ENCODE results near the gene SCGN. TPM values are rescaled to one million over a fixed set of nuclear protein-coding genes. Genes with fewer than 3 reads are reported as not detected.

The SCGN gene
- total and polyA plus RNA-seq, 4 experiments from 2014 or later, result not detected

GRCh38 chr6:25685251-25685650 is 33.2 kb downstream of the SCGN start:
- H3K27ac ChIP-seq (ENCODE audit: low read depth, low read length), result no peak overlapping the region
- H3K27me3 Mint-ChIP-seq, result peaks cover 21 to 27% of the 10 kb centered on the region in 2 donors
- intact Hi-C loops (cut with micrococcal nuclease), result no loop called here
- H3K36me3 Mint-ChIP-seq, result no peaks in the 10 kb centered on the region
- H3K4me3 Mint-ChIP-seq, result no peak overlapping the region
- H3K27me3 ChIP-seq (ENCODE audit: insufficient read depth, low read length), result no peaks in the 10 kb centered on the region
- no peak for DNase-seq
- no peaks in the 10 kb centered on the region for H3K36me3 ChIP-seq (ENCODE audit: insufficient read depth, low read length)
- no peak overlapping the region for H3K27ac Mint-ChIP-seq
- no peaks in the 10 kb centered on the region for H3K4me1 ChIP-seq (ENCODE audit: insufficient read depth, low read length)
- no peak overlapping the region for H3K4me3 ChIP-seq (ENCODE audit: low read length in 2 of 2)
- POLR2A ChIA-PET (ENCODE audit: partially characterized antibody), result no interaction called here
- peaks cover 0 to 2% (median 0%) of the 10 kb centered on the region in 8 donors for H3K9me3 Mint-ChIP-seq
- H3K4me1 Mint-ChIP-seq, result no peaks in the 10 kb centered on the region
- CTCF ChIA-PET (ENCODE audit: partially characterized antibody), result no interaction called here
- H3K9me3 ChIP-seq (ENCODE audit: control insufficient read depth in 1 of 2, low read length in 2 of 2), result no peaks in the 10 kb centered on the region

DNA sequence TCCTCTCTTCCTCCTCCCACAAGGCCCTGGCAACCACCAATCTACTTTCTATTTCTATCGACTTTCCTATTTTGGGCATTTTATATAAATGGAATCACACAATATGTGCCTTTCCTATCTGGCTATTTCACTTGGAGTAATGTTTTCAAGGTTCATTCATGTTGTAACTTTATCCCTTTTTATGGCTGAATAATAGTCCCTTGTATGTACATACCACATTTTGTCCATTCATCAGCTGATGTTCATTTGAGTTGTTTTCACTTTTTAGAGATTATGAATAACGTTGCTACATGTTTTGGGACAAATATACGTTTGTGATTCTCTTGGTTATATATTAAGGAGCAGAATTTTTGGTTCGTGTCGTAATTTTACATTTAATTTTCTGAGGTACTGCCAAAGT is 33.9 kb downstream of the SCGN start:
- Histone ChIP-seq H3K9me3 (ENCODE audit: control insufficient read depth in 1 of 2, low read length in 2 of 2) (no peaks in the 10 kb centered on the region), H3K36me3 (ENCODE audit: insufficient read depth, low read length) (no peaks in the 10 kb centered on the region), H3K27me3 (ENCODE audit: insufficient read depth, low read length) (no peaks in the 10 kb centered on the region), H3K4me1 (ENCODE audit: insufficient read depth, low read length) (no peaks in the 10 kb centered on the region), H3K27ac (ENCODE audit: low read depth, low read length) (no peak overlapping the region), H3K4me3 (ENCODE audit: low read length in 2 of 2) (no peak overlapping the region)
- peaks cover 23 to 25% of the 10 kb centered on the region in 2 donors for H3K27me3 Mint-ChIP-seq
- DNase-seq, result no peak
- H3K4me1 Mint-ChIP-seq, result no peaks in the 10 kb centered on the region
- intact Hi-C loops (cut with micrococcal nuclease), result no loop called here
- peaks cover 0 to 2% (median 0%) of the 10 kb centered on the region in 8 donors for H3K9me3 Mint-ChIP-seq
- H3K4me3 Mint-ChIP-seq, result no peak overlapping the region
- no peaks in the 10 kb centered on the region for H3K36me3 Mint-ChIP-seq
- POLR2A ChIA-PET (ENCODE audit: partially characterized antibody), result no interaction called here
- CTCF ChIA-PET (ENCODE audit: partially characterized antibody), result no interaction called here
- no peak overlapping the region for H3K27ac Mint-ChIP-seq

DNA sequence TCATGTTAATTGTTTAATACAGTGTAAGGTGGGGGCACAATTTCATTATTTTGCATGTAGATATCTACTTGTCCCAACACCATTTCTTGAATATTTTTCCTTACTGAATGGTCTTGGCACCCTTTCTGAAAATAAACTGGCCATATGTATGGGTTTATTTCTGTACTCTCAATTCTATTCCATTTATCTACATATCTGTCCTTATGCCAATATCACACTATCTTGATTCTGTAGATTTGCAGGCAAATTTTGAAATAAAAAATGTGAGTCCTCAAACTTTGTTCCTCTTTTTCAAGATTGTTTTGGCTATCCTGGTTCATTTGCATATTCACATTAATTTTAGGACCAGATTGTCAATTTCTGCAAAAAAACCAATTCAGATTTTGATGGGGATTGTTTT is 34.8 kb downstream of the SCGN start:
- ChIA-PET POLR2A (ENCODE audit: partially characterized antibody) (no interaction called here), CTCF (ENCODE audit: partially characterized antibody) (no interaction called here)
- Mint-ChIP-seq H3K27me3 (peaks cover 25 to 27% of the 10 kb centered on the region in 2 donors), H3K36me3 (no peaks in the 10 kb centered on the region), H3K27ac (no peak overlapping the region), H3K4me1 (no peaks in the 10 kb centered on the region), H3K9me3 (peaks cover 0 to 2% (median 0%) of the 10 kb centered on the region in 8 donors), H3K4me3 (no peak overlapping the region)
- intact Hi-C loops (cut with micrococcal nuclease), result no loop called here
- no peaks in the 10 kb centered on the region for H3K27me3 ChIP-seq (ENCODE audit: insufficient read depth, low read length)
- no peak for DNase-seq
- no peak overlapping the region for H3K4me3 ChIP-seq (ENCODE audit: low read length in 2 of 2)
- no peaks in the 10 kb centered on the region for H3K4me1 ChIP-seq (ENCODE audit: insufficient read depth, low read length)
- no peak overlapping the region for H3K27ac ChIP-seq (ENCODE audit: low read depth, low read length)
- H3K36me3 ChIP-seq (ENCODE audit: insufficient read depth, low read length), result no peaks in the 10 kb centered on the region
- no peaks in the 10 kb centered on the region for H3K9me3 ChIP-seq (ENCODE audit: control insufficient read depth in 1 of 2, low read length in 2 of 2)

DNA sequence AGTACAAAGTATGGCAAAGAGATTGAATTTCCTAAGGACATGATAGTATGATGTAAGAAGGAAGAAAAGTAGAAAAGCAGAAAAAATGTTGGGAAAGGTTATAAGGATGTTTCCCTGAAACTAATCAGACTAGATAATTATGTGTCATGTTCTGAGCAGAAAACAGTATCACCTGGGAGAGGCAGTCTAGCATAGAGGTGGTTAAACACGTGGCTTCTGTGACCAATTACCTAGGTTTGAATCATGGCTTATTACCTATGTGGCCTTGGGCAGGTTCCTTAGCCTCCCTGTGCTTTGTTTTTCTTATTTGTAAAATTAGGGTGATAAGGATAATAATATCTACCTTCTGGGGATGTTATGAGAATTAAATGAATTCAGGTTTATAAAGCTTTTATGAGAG is 38.0 kb downstream of the SCGN start:
- Mint-ChIP-seq H3K36me3 (no peaks in the 10 kb centered on the region), H3K9me3 (peaks cover 0 to 2% (median 0%) of the 10 kb centered on the region in 8 donors), H3K27me3 (peaks cover 20% of the 10 kb centered on the region in 2 donors), H3K4me3 (no peak overlapping the region), H3K4me1 (no peaks in the 10 kb centered on the region), H3K27ac (no peak overlapping the region)
- CTCF ChIA-PET (ENCODE audit: partially characterized antibody), result no interaction called here
- Histone ChIP-seq H3K4me1 (ENCODE audit: insufficient read depth, low read length) (no peaks in the 10 kb centered on the region), H3K9me3 (ENCODE audit: control insufficient read depth in 1 of 2, low read length in 2 of 2) (no peaks in the 10 kb centered on the region), H3K4me3 (ENCODE audit: low read length in 2 of 2) (no peak overlapping the region), H3K27ac (ENCODE audit: low read depth, low read length) (no peak overlapping the region), H3K27me3 (ENCODE audit: insufficient read depth, low read length) (no peaks in the 10 kb centered on the region), H3K36me3 (ENCODE audit: insufficient read depth, low read length) (no peaks in the 10 kb centered on the region)
- POLR2A ChIA-PET (ENCODE audit: partially characterized antibody), result no interaction called here
- DNase-seq, result no peak
- intact Hi-C loops (cut with micrococcal nuclease), result no loop called here

GRCh38 chr6:25691894-25692293 is 39.9 kb downstream of the SCGN start:
- Mint-ChIP-seq H3K4me1 (no peaks in the 10 kb centered on the region), H3K36me3 (no peaks in the 10 kb centered on the region), H3K9me3 (no peaks in the 10 kb centered on the region), H3K27me3 (peaks cover 22 to 23% of the 10 kb centered on the region in 2 donors), H3K27ac (no peak overlapping the region), H3K4me3 (no peak overlapping the region)
- Histone ChIP-seq H3K9me3 (ENCODE audit: control insufficient read depth in 1 of 2, low read length in 2 of 2) (no peaks in the 10 kb centered on the region), H3K27ac (ENCODE audit: low read depth, low read length) (no peak overlapping the region), H3K4me1 (ENCODE audit: insufficient read depth, low read length) (no peaks in the 10 kb centered on the region), H3K27me3 (ENCODE audit: insufficient read depth, low read length) (no peaks in the 10 kb centered on the region), H3K4me3 (ENCODE audit: low read length in 2 of 2) (no peak overlapping the region), H3K36me3 (ENCODE audit: insufficient read depth, low read length) (no peaks in the 10 kb centered on the region)
- no peak for DNase-seq
- POLR2A ChIA-PET (ENCODE audit: partially characterized antibody), result no interaction called here
- CTCF ChIA-PET (ENCODE audit: partially characterized antibody), result no interaction called here
- intact Hi-C loops (cut with micrococcal nuclease), result no loop called here

DNA sequence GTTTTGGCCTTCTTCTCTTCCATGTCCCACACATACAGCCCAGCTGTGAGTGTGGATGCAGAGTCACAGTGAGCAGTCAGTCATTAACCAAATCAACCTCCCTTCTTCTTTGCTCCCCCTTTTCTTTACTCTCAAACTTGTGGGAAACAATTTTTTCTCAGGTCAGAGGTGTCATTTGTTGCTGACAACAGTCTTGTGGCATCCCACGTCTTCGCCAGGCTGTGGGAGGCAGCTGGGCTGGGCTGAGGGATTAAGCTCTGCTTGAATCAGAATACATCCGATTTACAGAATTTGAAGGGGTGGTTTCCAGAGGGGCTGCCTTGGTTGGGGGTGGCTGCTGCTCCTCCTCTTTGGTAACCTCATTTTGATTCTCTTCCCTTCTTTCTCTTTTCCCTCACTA is 40.5 kb downstream of the SCGN start:
- Mint-ChIP-seq H3K4me1 (no peaks in the 10 kb centered on the region), H3K27me3 (peaks cover 22 to 23% of the 10 kb centered on the region in 2 donors), H3K4me3 (no peak overlapping the region), H3K36me3 (no peaks in the 10 kb centered on the region), H3K27ac (no peak overlapping the region), H3K9me3 (no peaks in the 10 kb centered on the region)
- Histone ChIP-seq H3K27me3 (ENCODE audit: insufficient read depth, low read length) (no peaks in the 10 kb centered on the region), H3K4me1 (ENCODE audit: insufficient read depth, low read length) (no peaks in the 10 kb centered on the region), H3K4me3 (ENCODE audit: low read length in 2 of 2) (no peak overlapping the region), H3K9me3 (ENCODE audit: control insufficient read depth in 1 of 2, low read length in 2 of 2) (no peaks in the 10 kb centered on the region), H3K36me3 (ENCODE audit: insufficient read depth, low read length) (no peaks in the 10 kb centered on the region), H3K27ac (ENCODE audit: low read depth, low read length) (no peak overlapping the region)
- no peak for DNase-seq
- intact Hi-C loops (cut with micrococcal nuclease), result no loop called here
- POLR2A ChIA-PET (ENCODE audit: partially characterized antibody), result no interaction called here
- CTCF ChIA-PET (ENCODE audit: partially characterized antibody), result no interaction called here

- no peaks in the 10 kb centered on the region for H3K9me3 Mint-ChIP-seq
- no peaks in the 10 kb centered on the region for H3K27me3 ChIP-seq (ENCODE audit: insufficient read depth, low read length)
- intact Hi-C loops (cut with micrococcal nuclease), result no loop called here
- no peak overlapping the region for H3K4me3 ChIP-seq (ENCODE audit: low read length in 2 of 2)
- H3K4me1 ChIP-seq (ENCODE audit: insufficient read depth, low read length), result no peaks in the 10 kb centered on the region
- POLR2A ChIA-PET (ENCODE audit: partially characterized antibody), result no interaction called here
- peaks cover 15 to 18% of the 10 kb centered on the region in 2 donors for H3K27me3 Mint-ChIP-seq
- no peak overlapping the region for H3K4me3 Mint-ChIP-seq
- H3K27ac Mint-ChIP-seq, result no peak overlapping the region
- no peaks in the 10 kb centered on the region for H3K4me1 Mint-ChIP-seq
- H3K9me3 ChIP-seq (ENCODE audit: control insufficient read depth in 1 of 2, low read length in 2 of 2), result no peaks in the 10 kb centered on the region
- CTCF ChIA-PET (ENCODE audit: partially characterized antibody), result interaction anchor here (1.3 kb wide), 1 partner anchor 197 kb away, joined by 3 read pairs; no protein-coding TSS in a partner anchor
- DNase-seq, result no peak
- H3K36me3 Mint-ChIP-seq, result no peaks in the 10 kb centered on the region
- no peaks in the 10 kb centered on the region for H3K36me3 ChIP-seq (ENCODE audit: insufficient read depth, low read length)
- H3K27ac ChIP-seq (ENCODE audit: low read depth, low read length), result no peak overlapping the region
Measured at GRCh38 chr6:25694366-25694765, 42.4 kb downstream of the SCGN start.

- POLR2A ChIA-PET (ENCODE audit: partially characterized antibody), result no interaction called here
- no peak overlapping the region for H3K27ac Mint-ChIP-seq
- Histone ChIP-seq H3K36me3 (ENCODE audit: insufficient read depth, low read length) (no peaks in the 10 kb centered on the region), H3K9me3 (ENCODE audit: control insufficient read depth in 1 of 2, low read length in 2 of 2) (no peaks in the 10 kb centered on the region), H3K4me3 (ENCODE audit: low read length in 2 of 2) (no peak overlapping the region), H3K27ac (ENCODE audit: low read depth, low read length) (no peak overlapping the region), H3K4me1 (ENCODE audit: insufficient read depth, low read length) (no peaks in the 10 kb centered on the region), H3K27me3 (ENCODE audit: insufficient read depth, low read length) (no peaks in the 10 kb centered on the region)
- no peaks in the 10 kb centered on the region for H3K4me1 Mint-ChIP-seq
- peaks cover 10 to 16% of the 10 kb centered on the region in 2 donors for H3K27me3 Mint-ChIP-seq
- CTCF ChIA-PET (ENCODE audit: partially characterized antibody), result no interaction called here
- H3K36me3 Mint-ChIP-seq, result no peaks in the 10 kb centered on the region
- no peaks in the 10 kb centered on the region for H3K9me3 Mint-ChIP-seq
- DNase-seq, result no peak
- H3K4me3 Mint-ChIP-seq, result no peak overlapping the region
- intact Hi-C loops (cut with micrococcal nuclease), result no loop called here
Measured at GRCh38 chr6:25695671-25696070, 43.7 kb downstream of the SCGN start.

All from CD4-positive, alpha-beta memory T cell (primary cell).